Renal cortical epithelial cell (primary cell): Measurements from ENCODE around the gene LFNG. TPM values are rescaled to one million over a fixed set of nuclear protein-coding genes. Genes with fewer than 3 reads are reported as not detected.

Experiments
- DNase-seq: peaks from one replicate; pipeline ENCODE4 v3.0.0-alpha.2; 2011; ENCODE audit warnings: low read depth
- total RNA-seq: library from RNA; depleted of rRNA; stranded (reverse); fragments of >200 nt; gene quantifications from 2 replicates; pipeline ENCODE4 v1.2.3, GENCODE V29; 2014

The LFNG gene
- total RNA-seq, 1 donor from 2014 or later = 79.8 TPM

- DNase-seq = no peak
Observed at GRCh38 chr7:2503056-2503941, 16.3 kb upstream of the LFNG start.

- no peak for DNase-seq
Observed at GRCh38 chr7:2504128-2504888, 15.3 kb upstream of the LFNG start.

- DNase-seq = no peak
Observed at GRCh38 chr7:2504889-2505375, 14.6 kb upstream of the LFNG start.

DNA sequence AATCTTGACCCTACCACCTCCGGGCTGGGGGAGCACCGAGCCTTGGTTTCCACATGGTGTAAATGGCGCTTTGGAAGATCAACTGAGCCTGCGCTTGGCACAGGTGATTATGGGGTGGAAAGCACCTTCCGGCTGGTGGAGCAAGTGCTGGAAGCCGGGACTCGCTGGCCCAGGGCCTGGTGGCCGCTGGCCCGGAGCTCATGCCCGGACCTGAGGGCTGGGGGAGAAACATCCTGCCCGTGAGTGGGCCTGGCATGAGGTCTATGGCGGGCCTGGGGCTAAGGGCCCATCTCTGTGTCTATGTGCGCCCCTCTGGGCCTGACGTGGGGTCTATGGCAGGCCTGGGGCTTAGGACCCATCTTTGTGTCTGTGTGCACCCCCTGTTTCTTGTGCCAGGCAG, 14.2 kb upstream of the LFNG start:
- no peak for DNase-seq

- no peak for DNase-seq
Observed at GRCh38 chr7:2507208-2507916, 12.2 kb upstream of the LFNG start.

DNA sequence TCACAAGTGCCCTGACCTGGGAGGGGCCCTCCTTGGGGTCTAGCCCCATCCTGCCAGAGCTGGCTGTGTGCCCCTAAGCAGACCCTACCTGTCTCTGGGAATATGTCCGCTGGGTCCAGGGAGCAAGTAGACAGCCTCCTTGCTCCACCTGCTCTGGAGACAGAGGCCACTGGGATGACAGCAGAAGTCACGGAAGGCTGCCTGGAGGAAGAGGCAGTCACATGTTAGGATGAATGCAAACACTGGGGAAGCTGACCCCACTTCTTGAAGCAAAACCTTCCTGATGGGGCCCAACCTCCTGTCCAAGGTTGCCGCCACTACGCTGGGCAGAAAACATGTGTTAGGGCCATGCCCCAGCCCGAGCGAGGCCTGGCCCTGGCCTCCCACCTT, 11.7 kb upstream of the LFNG start:
- no peak for DNase-seq

- DNase-seq = no peak
Observed at GRCh38 chr7:2508327-2509215, 11.0 kb upstream of the LFNG start.

DNA sequence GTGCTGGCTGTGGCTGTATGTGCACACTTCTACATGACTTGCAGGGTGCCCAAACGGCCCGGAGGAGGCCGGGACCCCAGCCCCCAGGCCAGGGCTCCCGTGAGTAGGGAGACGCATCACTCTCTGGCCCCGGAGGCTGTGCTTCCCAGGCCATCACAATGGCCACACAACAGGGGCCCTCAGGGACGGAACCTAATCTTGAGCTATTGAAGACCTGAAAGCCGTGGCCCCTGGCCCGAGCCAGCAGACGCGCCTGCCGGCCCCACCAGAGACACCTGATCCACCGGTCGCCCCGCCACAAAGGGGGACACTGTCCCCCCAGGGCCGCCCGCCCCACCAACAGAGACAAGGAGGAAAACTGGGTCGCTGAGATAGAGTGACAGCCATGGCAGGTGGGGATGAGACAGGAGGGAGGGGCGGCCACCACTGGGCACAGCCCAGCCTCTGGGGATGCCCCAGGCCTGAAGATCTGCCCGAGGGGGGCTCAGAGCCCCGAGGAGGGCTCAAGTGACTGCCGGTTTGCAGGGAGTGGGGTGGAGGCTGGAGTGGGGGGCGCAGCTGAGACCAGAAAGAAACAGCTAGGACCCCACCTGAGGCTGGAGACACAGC, 10.2 kb upstream of the LFNG start:
- DNase-seq = no peak

DNA sequence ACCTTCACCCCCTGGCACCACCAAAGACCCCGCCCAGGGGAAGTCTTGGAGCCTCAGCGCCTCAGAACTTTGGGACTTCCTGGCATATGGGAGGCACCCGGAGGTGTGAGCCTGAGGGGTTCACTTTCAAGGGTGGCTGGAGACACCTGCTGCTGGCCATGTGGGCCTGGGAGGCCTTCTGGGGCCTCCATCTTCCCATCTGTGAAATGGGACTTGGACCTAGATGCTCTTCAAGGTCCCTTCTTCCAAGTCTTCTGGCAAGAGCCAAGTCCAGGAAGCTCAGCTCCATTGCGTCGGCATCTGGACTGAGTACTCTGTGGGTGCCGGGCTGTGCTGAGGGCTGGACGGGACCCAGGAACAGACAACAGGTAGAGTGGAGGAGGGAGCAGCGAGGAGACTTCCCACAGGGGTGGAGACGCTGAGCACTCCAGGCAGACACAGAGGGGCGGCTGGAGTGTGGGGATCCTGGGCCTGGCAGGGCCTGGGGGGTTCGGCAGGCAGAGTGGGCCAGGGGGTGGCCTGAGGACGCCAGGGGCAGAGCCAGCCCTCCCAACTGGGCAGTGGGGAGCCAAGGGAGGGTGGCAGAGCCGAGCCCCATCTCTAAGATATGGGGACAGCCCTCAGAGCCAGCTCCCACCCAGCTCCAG, 9.3 kb upstream of the LFNG start:
- DNase-seq = no peak

GRCh38 chr7:2510909-2511768, 8.4 kb upstream of the LFNG start:
- no peak for DNase-seq

DNA sequence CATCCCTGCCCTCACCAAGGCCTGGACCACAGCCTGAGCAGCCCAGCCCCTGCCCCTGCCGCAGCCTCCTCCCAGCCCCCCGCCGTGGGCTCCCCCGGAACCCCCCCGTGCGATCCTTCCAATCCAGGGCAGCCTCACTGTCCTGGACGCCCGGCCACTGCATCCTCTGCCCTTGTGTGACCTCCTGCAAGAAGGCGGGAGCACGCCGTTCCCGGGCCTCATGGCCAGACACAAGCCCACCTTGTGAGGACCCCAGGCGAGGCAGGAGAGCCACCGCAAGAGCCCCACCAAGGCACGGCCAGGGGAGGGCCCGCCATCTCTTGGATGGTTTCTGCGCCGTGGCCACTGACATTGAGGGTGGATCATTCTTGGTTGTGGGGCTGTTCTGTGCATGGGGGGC, 7.8 kb upstream of the LFNG start:
- no peak for DNase-seq

GRCh38 chr7:2512179-2512661, 7.4 kb upstream of the LFNG start:
- DNase-seq = no peak

DNA sequence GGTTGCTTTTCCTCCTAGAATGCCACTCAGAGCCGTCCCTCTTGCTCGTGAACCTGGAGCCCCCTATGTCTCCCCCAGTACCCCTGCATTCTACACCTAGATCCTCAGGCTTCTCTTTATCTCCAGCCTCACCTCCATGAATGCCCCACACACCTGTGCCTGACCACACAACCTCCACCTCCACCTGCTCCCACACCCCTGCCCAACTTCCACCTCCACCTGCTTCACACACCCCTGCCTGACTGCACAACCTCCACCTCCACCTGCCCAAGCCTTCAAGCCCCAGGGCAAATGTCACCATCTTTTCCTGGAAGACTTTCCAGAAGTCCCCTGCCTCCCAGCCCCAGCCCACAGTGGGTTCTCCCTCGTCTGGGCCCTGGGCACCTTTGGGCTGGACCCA, 6.9 kb upstream of the LFNG start:
- no peak for DNase-seq

DNA sequence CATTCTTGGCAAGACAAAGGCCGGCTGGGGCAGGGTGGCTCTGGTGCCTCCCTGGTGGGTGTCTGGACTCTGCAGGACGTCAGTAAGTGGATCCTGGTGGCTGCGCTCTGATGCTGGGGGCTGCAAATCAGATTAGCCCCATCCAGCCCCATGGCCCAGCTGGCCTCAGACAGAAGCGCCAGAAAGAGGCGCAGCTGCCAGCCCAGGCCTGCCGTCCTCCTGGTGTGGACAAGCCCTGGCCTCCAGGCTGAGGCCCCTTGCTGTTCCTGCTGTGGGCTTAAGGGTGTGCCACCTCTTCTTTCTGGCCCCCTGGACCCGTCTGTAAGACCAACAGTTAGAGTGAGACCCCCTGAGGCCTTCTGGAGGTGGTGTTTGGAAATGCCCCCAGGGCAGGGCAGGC, 5.9 kb upstream of the LFNG start:
- DNase-seq = no peak

- DNase-seq = no peak
Observed at GRCh38 chr7:2514473-2515423, 4.8 kb upstream of the LFNG start.

DNA sequence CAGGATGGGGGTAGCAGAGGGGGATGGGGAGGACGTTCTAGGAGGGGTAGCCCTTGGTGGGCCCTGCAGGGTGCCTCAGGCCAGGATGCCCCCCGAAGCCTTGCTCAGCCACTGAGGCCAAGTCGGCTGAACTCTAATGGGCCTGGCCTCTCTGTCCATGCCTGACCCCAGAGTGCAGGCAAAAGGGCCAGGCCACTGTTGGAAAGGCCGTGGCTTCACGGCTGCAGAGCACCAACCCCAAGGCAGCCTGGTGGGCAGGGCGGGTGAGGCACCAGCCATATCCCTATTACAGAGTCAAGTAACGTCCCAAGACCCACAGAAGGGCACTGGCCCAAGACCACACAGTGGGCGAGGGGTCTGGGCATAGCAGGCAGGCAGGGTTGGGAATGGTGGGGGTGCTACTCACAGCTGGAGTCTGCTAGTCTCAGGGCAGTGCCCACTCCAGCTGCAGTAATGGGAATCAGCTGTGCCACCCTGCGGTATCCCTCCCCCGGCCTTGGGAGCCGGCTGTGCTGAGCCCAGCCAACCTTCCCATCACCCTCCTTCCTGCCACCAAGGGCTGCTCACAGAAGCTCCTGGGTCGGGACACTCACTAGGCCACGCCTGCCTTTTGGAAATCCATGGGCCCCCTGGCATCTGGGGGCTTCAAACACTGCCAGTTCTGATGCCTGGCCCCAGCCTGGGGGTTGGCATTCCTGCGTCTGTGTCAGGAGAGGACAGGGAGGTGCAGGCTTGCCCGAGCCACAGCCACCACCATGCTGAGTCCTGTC, 4.0 kb upstream of the LFNG start:
- DNase-seq = peak; percentile 50

DNA sequence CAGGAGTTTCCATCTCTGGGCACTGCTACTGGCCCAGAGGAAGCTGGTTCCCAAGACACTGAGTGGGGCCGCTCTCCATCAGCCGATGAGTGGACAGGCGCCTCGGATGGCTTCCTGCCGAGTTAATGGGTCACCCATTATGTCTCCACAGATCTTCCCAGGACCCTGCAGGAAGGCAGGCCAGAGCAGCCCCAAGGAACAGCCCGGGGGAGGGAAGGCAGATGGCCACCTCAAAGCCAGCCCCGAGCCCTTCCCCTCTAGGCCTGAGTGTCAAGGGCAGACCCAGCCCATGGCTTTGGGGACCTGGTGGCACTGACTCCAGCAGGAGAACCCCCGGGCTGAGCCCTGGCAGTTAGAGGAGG, 3.4 kb upstream of the LFNG start:
- DNase-seq = peak; percentile 90
